HepG2 (cell line): Measurements from ENCODE around the gene ALOX5AP.

ENCODE experiments used
- FOXA1 ChIP-seq, 2 experiments: fragments of 450-650 bp in 1 of 2; sonication (generic) in 1 of 2; formaldehyde crosslinking in 1 of 2; IDR thresholded peaks; 2 replicates each; pipeline versions ENCODE4 v1.4.0 to v1.6.1; 2016 to 2020; ENCODE audit warnings: missing genetic modification reagents in 1 of 2
- SMAD1 ChIP-seq: sonication (generic); formaldehyde crosslinking; IDR thresholded peaks from 2 replicates; pipeline ENCODE4 v1.4.0; 2020; ENCODE audit warnings: missing genetic modification reagents, low read depth, mild to moderate bottlenecking, borderline replicate concordance
- ZBTB33 ChIP-seq: sonication (generic); formaldehyde crosslinking; IDR thresholded peaks from 2 replicates; pipeline ENCODE4 v1.4.0; 2020; ENCODE audit warnings: missing genetic modification reagents

GRCh38 chr13:30753030-30753616, 17.8 kb downstream of the ALOX5AP start:
- TF ChIP-seq SMAD1 (no peak), ZBTB33 (CRISPR knock-in tag) (no peak), FOXA1 (IDR thresholded peaks at IDR 0.05) (no peak), FOXA1 (CRISPR knock-in tag; IDR thresholded peaks at IDR 0.05) (no peak)
